Body of pancreas (tissue), 4 donors: ENCODE data around the gene PRSS57. TPM values are rescaled to one million over a fixed set of nuclear protein-coding genes. Genes with fewer than 3 reads are reported as not detected.
"Not testable (repeated sequence)": the region's sequence is repeated elsewhere in the genome, so short reads cannot be mapped to it uniquely, and the experiment has no call there.

Source experiments
- ATAC-seq: fragments of 150-250 bp; one replicate; pipeline ENCODE4 v1.9.1; 2016
- DNase-seq, 4 donors: peaks; one replicate each; pipeline ENCODE4 v3.0.0-alpha.2; 2019
- H3K27ac ChIP-seq, 4 donors: fragments of 200-600 bp; sonication (generic); 1 replicate in 3 of 4; 2 replicates in 1 of 4; pipeline versions ENCODE4 v1.5.1 to v1.6.1; 2016 to 2019; ENCODE audit warnings: mild to moderate bottlenecking in 1 of 4, mixed read lengths in 1 of 4, moderate library complexity in 1 of 4
- H3K27me3 ChIP-seq, 2 donors: fragments of 200-600 bp; sonication (generic); one replicate each; pipeline ENCODE4 v1.6.0; 2016; ENCODE audit warnings: mild to moderate bottlenecking in 1 of 2
- H3K36me3 ChIP-seq, 2 donors: fragments of 200-600 bp; sonication (generic); replicated peaks in 1 of 2; 2 replicates each; pipeline ENCODE4 v1.5.1; 2016; ENCODE audit warnings: low read depth in 2 of 2; ENCODE audit not compliant: insufficient read depth in 1 of 2
- H3K4me1 ChIP-seq: fragments of 200-600 bp; sonication (generic); one replicate; pipeline ENCODE4 v1.6.0; 2016
- H3K4me3 ChIP-seq, 2 donors: fragments of 200-600 bp; sonication (generic); 1 replicate in 1 of 2; 2 replicates in 1 of 2; pipeline ENCODE4 v1.5.1; 2016 to 2019
- H3K9me3 ChIP-seq, 3 donors: fragments of 200-600 bp; sonication (generic); 1 replicate in 2 of 3; 2 replicates in 1 of 3; pipeline ENCODE4 v1.5.1; 2016
- POLR2A ChIP-seq, 3 donors: fragments of 450-650 bp; IDR thresholded peaks; one replicate each; pipeline ENCODE4 v1.6.1; 2016; ENCODE audit warnings: antibody characterized with exemption in 3 of 3, mild to moderate bottlenecking in 2 of 3
- WGBS, 2 donors: methylation state at CpG; one replicate each; pipeline ENCODE4 v1.1.5; 2017; 5-methylcytosine and 5-hydroxymethylcytosine counted together
- intact Hi-C: fragments of 100-400 bp; cut with DNase I; formaldehyde crosslinking; loops from one replicate; pipeline ENCODE4 v1.15.1; 2023
- total RNA-seq, 2 donors: library from RNA; depleted of rRNA; stranded (reverse); fragments of >200 nt; gene quantifications; one replicate each; pipeline ENCODE4 v1.1.0, GENCODE V29; 2016
- TF ChIP-seq, protein P1 (sequence below), 7 experiments: fragments of 450-650 bp in 4 of 7; fragments of 200-600 bp in 3 of 7; sonication (generic) in 3 of 7; IDR thresholded peaks; one replicate each; pipeline ENCODE4 v1.5.1; 2016 to 2019; ENCODE audit warnings: antibody characterized with exemption in 7 of 7

The PRSS57 gene
- total RNA-seq, 2 donors from 2014 or later: not detected

DNA sequence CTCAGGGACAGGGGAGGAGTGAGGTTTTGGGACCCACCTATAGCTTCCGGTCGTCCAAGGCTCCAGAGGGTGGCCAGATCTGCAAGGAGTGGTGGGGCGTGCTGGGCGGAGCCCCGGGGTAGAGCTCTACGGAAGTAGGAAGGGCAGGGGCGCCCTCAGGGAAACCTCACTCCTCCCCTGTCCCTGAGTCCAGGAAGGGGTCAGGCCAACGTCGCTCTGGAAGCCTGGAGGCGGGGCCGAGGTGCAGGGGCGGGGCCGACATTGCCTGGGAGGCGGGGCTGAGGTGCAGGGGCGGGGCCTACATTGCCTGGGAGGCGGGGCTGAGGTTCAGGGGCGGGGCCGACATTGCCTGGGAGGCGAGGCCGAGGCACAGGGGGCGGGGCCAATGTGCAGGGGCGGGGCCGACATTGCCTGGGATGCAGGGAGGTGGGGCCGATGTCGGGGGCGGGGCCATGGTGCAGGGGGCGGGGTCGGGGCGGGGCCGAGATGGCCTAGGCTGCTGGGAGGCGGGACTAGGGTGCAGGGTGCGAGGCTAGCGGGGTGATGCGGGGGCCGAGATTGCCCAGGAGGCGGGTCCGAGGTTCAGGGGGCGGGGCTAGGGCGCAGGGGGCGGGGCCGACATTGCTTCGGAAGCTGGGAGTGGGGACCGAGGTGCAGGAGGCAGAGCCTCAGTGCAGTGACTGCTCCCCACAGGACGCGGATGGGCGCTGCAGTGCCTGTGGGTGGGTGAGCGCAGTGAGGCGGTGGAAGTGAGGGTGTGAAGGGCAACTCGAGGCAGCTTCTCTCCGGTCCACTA lies 8.6 kb upstream of the PRSS57 start:
- H3K36me3 ChIP-seq: no peaks in the 10 kb centered on the region
- intact Hi-C loops: no loop called here
- no peak overlapping the region for H3K4me3 ChIP-seq
- TF ChIP-seq, protein P1, sequence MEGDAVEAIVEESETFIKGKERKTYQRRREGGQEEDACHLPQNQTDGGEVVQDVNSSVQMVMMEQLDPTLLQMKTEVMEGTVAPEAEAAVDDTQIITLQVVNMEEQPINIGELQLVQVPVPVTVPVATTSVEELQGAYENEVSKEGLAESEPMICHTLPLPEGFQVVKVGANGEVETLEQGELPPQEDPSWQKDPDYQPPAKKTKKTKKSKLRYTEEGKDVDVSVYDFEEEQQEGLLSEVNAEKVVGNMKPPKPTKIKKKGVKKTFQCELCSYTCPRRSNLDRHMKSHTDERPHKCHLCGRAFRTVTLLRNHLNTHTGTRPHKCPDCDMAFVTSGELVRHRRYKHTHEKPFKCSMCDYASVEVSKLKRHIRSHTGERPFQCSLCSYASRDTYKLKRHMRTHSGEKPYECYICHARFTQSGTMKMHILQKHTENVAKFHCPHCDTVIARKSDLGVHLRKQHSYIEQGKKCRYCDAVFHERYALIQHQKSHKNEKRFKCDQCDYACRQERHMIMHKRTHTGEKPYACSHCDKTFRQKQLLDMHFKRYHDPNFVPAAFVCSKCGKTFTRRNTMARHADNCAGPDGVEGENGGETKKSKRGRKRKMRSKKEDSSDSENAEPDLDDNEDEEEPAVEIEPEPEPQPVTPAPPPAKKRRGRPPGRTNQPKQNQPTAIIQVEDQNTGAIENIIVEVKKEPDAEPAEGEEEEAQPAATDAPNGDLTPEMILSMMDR (IDR thresholded peaks at IDR 0.05): no peak
- TF ChIP-seq POLR2A (IDR thresholded peaks at IDR 0.05): peak in 1 of 3 donors; percentile 16
- 10 to 23% methylated on average over 6 to 40 of the region's 50 CpGs for WGBS, 2 donors
- peak; percentile 55 to 74 (median 71) for DNase-seq
- no peak overlapping the region for H3K27ac ChIP-seq
- H3K4me1 ChIP-seq: peaks cover 10% of the 10 kb centered on the region
- peaks cover 0 to 7% of the 10 kb centered on the region in 2 donors for H3K27me3 ChIP-seq
- no peaks in the 10 kb centered on the region for H3K9me3 ChIP-seq
- peak; percentile 54 for ATAC-seq

DNA sequence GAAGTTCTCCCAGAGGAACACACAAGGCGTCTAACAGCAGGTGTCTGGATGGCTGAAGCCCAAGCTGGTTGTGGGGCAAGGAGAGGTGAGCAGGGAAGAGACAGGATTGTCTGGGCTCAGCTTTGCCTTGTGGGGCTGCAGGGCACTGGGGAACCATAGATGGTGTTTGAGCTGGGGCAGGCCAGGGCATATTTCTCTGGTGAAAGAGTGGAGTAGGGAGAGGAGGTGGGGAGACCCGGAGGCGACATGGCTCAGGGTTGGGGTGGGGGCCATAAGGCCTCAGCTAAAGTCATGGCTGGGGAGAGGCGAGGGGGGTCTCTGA lies 8.0 kb upstream of the PRSS57 start:
- Histone ChIP-seq H3K27me3 (peaks cover 0 to 7% of the 10 kb centered on the region in 2 donors), H3K36me3 (no peaks in the 10 kb centered on the region), H3K4me1 (peaks cover 8% of the 10 kb centered on the region), H3K9me3 (no peaks in the 10 kb centered on the region), H3K4me3 (no peak overlapping the region), H3K27ac (no peak overlapping the region)
- DNase-seq: no peak
- ATAC-seq: no peak
- 43 to 47% methylated on average over 4 of the region's 4 CpGs for WGBS, 2 donors
- intact Hi-C loops: no loop called here
- TF ChIP-seq POLR2A (IDR thresholded peaks at IDR 0.05): no peak
- TF ChIP-seq, protein P1 (IDR thresholded peaks at IDR 0.05): no peak

DNA sequence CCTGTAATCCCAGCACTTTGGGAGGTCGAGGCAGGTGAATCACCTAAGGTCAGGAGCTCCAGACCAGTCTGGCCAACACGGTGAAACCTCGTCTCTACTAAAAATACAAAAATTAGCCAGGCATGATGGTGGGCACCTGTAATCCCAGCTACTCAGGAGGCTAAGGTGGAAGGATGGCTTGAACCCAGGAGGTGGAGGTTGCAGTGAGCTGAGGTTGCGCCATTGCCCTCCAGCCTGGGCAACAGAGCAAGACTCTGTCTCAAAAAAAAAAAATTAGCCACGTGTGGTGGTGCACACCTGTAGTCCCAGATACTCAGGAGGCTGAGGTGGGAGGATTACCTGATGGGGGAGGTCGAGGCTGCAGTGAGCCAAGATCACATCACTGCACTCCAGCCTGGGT lies 7.6 kb upstream of the PRSS57 start:
- H3K9me3 ChIP-seq, H3K4me3 ChIP-seq, H3K36me3 ChIP-seq, ATAC-seq, DNase-seq, H3K27me3 ChIP-seq, H3K4me1 ChIP-seq, intact Hi-C loops, H3K27ac ChIP-seq: not testable (repeated sequence)
- 67 to 72% methylated on average over 6 of the region's 6 CpGs for WGBS, 2 donors

DNA sequence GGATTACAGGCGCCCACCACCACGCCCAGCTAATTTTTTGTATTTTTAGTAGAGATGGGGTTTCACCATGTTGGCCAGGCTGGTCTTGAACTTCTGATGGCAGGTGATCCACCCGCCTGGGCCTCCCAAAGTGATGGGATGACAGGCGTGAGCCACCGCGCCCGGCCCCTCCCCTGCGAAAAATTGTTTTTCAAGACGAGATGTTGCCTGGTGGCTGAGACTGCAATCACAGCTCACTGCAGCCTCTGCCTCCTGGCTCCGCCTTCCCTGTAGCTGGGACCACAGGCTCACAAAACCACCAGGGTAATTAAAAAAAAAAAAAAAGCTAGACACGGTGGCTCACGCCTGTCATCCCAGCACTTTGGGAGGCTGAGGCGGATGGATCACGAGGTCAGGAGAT lies 4.6 kb upstream of the PRSS57 start:
- DNase-seq, H3K27me3 ChIP-seq, H3K4me3 ChIP-seq, intact Hi-C loops, H3K4me1 ChIP-seq, ATAC-seq, H3K9me3 ChIP-seq, H3K27ac ChIP-seq, H3K36me3 ChIP-seq: not testable (repeated sequence)
- WGBS, 2 donors: 69 to 92% methylated on average over 7 to 14 of the region's 14 CpGs

DNA sequence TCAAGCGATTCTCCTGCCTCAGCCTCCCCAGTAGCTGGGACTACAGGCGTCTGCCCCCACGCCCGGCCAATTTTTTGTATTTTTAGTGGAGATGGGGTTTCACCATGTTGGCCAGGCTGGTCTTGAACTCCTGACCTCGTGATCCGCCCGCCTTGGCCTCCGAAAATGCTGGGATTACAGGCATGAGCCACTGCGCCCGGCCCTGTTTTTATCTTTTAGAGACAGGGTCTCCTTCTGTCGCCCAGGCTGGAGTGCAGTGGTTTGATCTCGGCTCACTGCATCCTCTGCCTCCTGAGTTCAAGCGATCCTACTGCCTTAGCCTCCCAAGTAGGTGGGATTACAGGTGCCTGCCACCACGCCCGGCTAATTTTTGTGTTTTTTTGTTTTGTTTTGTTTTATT lies 3.3 kb upstream of the PRSS57 start:
- H3K4me3 ChIP-seq, H3K27ac ChIP-seq, H3K27me3 ChIP-seq, ATAC-seq, DNase-seq, H3K4me1 ChIP-seq, intact Hi-C loops, H3K9me3 ChIP-seq, H3K36me3 ChIP-seq: not testable (repeated sequence)
- WGBS, 2 donors: 79 to 82% methylated on average over 15 of the region's 15 CpGs

DNA sequence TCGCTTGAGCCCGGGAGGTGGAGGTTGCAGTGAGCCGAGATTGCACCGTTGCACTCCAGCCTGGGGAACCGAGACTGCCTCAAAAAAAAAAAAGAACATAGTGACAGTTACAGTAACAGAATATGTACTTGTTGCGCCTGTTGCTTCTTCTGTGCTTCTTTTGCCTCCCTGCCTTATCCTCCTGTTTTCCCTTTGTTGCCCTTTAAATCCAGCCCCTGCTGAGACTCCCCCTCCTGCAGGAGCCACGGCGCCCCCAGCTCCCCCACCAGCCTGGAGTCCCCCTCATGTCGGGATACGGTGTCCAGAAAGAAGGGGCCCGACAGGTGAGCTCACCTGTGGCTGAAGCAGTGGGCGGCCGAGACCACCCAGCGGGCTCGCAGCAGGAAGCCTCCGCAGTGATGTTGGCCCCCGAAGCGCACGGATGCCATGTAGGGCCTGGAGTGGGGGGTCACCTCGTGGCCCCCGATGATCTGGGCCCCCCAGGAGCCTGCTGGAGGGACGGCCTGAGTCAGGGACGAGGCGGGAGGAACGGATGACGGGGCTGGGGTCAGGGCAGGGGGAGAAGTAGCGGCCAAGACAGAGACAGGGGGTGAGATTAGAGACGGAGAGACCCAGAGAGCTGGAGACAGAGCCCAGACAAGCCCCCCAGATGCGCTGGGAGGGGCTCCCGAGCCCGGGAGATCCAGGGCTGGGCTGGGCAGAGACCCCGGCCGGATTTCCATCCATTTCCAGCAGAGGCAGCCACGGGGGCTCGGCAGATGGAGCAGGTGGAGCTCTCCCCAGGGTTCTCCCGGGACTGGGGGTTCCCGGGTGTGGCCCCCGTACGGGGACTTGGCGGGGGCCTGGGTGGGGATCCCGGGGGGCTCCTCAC lies 536 bp downstream of the PRSS57 start:
- H3K4me1 ChIP-seq: no peaks in the 10 kb centered on the region
- TF ChIP-seq, protein P1 (IDR thresholded peaks at IDR 0.05): no peak
- TF ChIP-seq POLR2A (IDR thresholded peaks at IDR 0.05): no peak
- WGBS, 2 donors: 35 to 36% methylated on average over 23 to 37 of the region's 41 CpGs
- H3K27ac ChIP-seq: no peak overlapping the region
- no peak overlapping the region for H3K4me3 ChIP-seq
- no peak for ATAC-seq
- no peaks in the 10 kb centered on the region for H3K36me3 ChIP-seq
- H3K9me3 ChIP-seq: no peaks in the 10 kb centered on the region
- no peaks in the 10 kb centered on the region for H3K27me3 ChIP-seq
- DNase-seq: no peak
- intact Hi-C loops: no loop called here
